Thyroid gland (tissue), 4 donors: Measurements from ENCODE around the gene SLC25A10.

Source experiments
- CTCF ChIP-seq, 6 experiments: fragments of 200-600 bp in 3 of 6; fragments of 450-650 bp in 3 of 6; sonication (generic) in 3 of 6; IDR thresholded peaks; one replicate each; pipeline ENCODE4 v1.5.1; 2016 to 2019; ENCODE audit warnings: antibody characterized with exemption in 6 of 6, mild to moderate bottlenecking in 2 of 6, inconsistent platforms in 1 of 6, moderate library complexity in 1 of 6
- POLR2A ChIP-seq, 2 donors: fragments of 450-650 bp; IDR thresholded peaks; one replicate each; pipeline ENCODE4 v1.6.1; 2017; ENCODE audit warnings: antibody characterized with exemption in 2 of 2, mild to moderate bottlenecking in 2 of 2, moderate library complexity in 1 of 2

- no peak for TF ChIP-seq POLR2A (IDR thresholded peaks at IDR 0.05)
- TF ChIP-seq CTCF (IDR thresholded peaks at IDR 0.05) = no peak
These were observed 14.6 kb upstream of the SLC25A10 start for GRCh38 chr17:81697261-81698044.
